Measurements from ENCODE around the gene ALCAM.

The ALCAM gene

GRCh38 chr3:105513886-105514285 lies 147.2 kb downstream of the ALCAM start:
- no peaks in the 10 kb centered on the region for H3K9me3 ChIP-seq (ENCODE audit: control insufficient read depth, insufficient read depth, low read length)
- peaks cover 35% of the 10 kb centered on the region for H3K4me1 ChIP-seq (ENCODE audit: control insufficient read depth, insufficient read depth, low read length)
- no peaks in the 10 kb centered on the region for H3K36me3 ChIP-seq (ENCODE audit: control insufficient read depth, insufficient read depth, low read length)
- H3K27ac ChIP-seq (ENCODE audit: low read depth, low read length): no peak overlapping the region
- no peaks in the 10 kb centered on the region for H3K27me3 ChIP-seq (ENCODE audit: control insufficient read depth, insufficient read depth, low read length)
- H3K9ac ChIP-seq (ENCODE audit: low read depth, low read length): no peak overlapping the region
- no peak overlapping the region for H3K4me3 ChIP-seq (ENCODE audit: low read depth, low read length)

- no peak overlapping the region for H3K9ac ChIP-seq (ENCODE audit: low read depth, low read length)
- no peak overlapping the region for H3K4me3 ChIP-seq (ENCODE audit: low read depth, low read length)
- H3K36me3 ChIP-seq (ENCODE audit: control insufficient read depth, insufficient read depth, low read length): no peaks in the 10 kb centered on the region
- no peak overlapping the region for H3K27ac ChIP-seq (ENCODE audit: low read depth, low read length)
- H3K9me3 ChIP-seq (ENCODE audit: control insufficient read depth, insufficient read depth, low read length): no peaks in the 10 kb centered on the region
- no peaks in the 10 kb centered on the region for H3K27me3 ChIP-seq (ENCODE audit: control insufficient read depth, insufficient read depth, low read length)
- peaks cover 31% of the 10 kb centered on the region for H3K4me1 ChIP-seq (ENCODE audit: control insufficient read depth, insufficient read depth, low read length)
Observed at GRCh38 chr3:105515372-105515771, 148.7 kb downstream of the ALCAM start.

DNA sequence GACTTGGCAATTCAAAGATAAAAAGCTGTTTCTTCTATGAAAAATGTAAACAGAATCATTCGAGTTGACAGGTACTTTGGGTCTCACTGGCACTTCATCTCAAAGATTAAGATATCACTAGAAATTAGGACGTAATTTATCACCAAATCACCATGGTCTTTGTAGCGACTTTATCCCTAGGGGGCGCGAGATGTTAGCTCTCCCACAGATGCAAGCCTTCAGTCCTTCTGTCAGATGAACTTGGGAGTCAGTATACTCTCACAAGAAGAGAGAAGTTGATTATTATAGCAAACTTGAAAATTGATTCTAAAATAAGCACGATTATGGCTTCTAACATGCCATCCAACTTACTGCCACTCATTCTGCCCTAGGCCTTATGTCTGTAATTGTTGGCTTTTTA lies 150.3 kb downstream of the ALCAM start:
- Histone ChIP-seq H3K4me3 (ENCODE audit: low read depth, low read length) (no peak overlapping the region), H3K27ac (ENCODE audit: low read depth, low read length) (no peak overlapping the region), H3K36me3 (ENCODE audit: control insufficient read depth, insufficient read depth, low read length) (no peaks in the 10 kb centered on the region), H3K9me3 (ENCODE audit: control insufficient read depth, insufficient read depth, low read length) (no peaks in the 10 kb centered on the region), H3K27me3 (ENCODE audit: control insufficient read depth, insufficient read depth, low read length) (no peaks in the 10 kb centered on the region), H3K4me1 (ENCODE audit: control insufficient read depth, insufficient read depth, low read length) (peaks cover 20% of the 10 kb centered on the region; the same call in 1 of the 2 replicates), H3K9ac (ENCODE audit: low read depth, low read length) (no peak overlapping the region)

- H3K9me3 ChIP-seq (ENCODE audit: control insufficient read depth, insufficient read depth, low read length): no peaks in the 10 kb centered on the region
- no peak overlapping the region for H3K9ac ChIP-seq (ENCODE audit: low read depth, low read length)
- no peaks in the 10 kb centered on the region for H3K36me3 ChIP-seq (ENCODE audit: control insufficient read depth, insufficient read depth, low read length)
- H3K4me1 ChIP-seq (ENCODE audit: control insufficient read depth, insufficient read depth, low read length): peaks cover 17% of the 10 kb centered on the region; the same call in 1 of the 2 replicates
- no peaks in the 10 kb centered on the region for H3K27me3 ChIP-seq (ENCODE audit: control insufficient read depth, insufficient read depth, low read length)
- H3K27ac ChIP-seq (ENCODE audit: low read depth, low read length): no peak overlapping the region
- H3K4me3 ChIP-seq (ENCODE audit: low read depth, low read length): no peak overlapping the region
Observed at GRCh38 chr3:105518203-105518602, 151.5 kb downstream of the ALCAM start.

DNA sequence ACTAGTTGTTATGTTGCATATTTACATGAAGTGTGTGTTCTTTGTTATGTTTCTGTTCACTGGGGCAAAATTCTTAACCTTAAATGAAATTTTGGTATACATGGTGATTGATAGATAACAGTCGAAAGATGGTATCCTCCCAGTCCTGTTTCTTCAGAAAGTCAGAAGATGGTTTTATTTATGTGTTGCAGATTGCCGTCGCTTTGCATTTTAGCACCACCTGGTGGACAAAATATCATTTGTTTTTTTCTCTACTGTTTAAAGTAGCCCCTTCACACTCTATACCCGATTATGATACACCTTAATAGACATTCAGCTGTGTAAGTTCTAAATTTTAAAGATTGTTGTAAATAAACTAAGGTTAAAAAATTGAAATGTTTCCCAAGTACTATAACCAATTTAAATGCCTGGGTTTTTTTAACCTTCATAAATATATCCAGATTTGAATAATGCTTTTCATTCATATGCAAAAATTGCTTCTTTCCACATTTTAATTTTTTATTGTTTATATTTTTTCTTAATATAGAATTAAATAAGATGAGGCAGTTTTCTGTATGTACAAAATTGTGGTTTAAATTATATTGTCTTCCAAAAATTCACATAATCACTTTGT lies 152.2 kb downstream of the ALCAM start:
- H3K4me3 ChIP-seq (ENCODE audit: low read depth, low read length): no peak overlapping the region
- H3K9ac ChIP-seq (ENCODE audit: low read depth, low read length): no peak overlapping the region
- no peaks in the 10 kb centered on the region for H3K36me3 ChIP-seq (ENCODE audit: control insufficient read depth, insufficient read depth, low read length)
- H3K27me3 ChIP-seq (ENCODE audit: control insufficient read depth, insufficient read depth, low read length): no peaks in the 10 kb centered on the region
- H3K27ac ChIP-seq (ENCODE audit: low read depth, low read length): no peak overlapping the region
- peaks cover 12% of the 10 kb centered on the region; the same call in 1 of the 2 replicates for H3K4me1 ChIP-seq (ENCODE audit: control insufficient read depth, insufficient read depth, low read length)
- no peaks in the 10 kb centered on the region for H3K9me3 ChIP-seq (ENCODE audit: control insufficient read depth, insufficient read depth, low read length)

GRCh38 chr3:105521770-105522169 lies 155.1 kb downstream of the ALCAM start:
- Histone ChIP-seq H3K36me3 (ENCODE audit: control insufficient read depth, insufficient read depth, low read length) (0 out of 2 replicates have a peak, but pooled peaks cover 3% of the 10 kb centered on the region), H3K4me1 (ENCODE audit: control insufficient read depth, insufficient read depth, low read length) (peaks cover 5% of the 10 kb centered on the region; the same call in 1 of the 2 replicates), H3K27ac (ENCODE audit: low read depth, low read length) (no peak overlapping the region), H3K9me3 (ENCODE audit: control insufficient read depth, insufficient read depth, low read length) (no peaks in the 10 kb centered on the region), H3K9ac (ENCODE audit: low read depth, low read length) (no peak overlapping the region), H3K4me3 (ENCODE audit: low read depth, low read length) (no peak overlapping the region), H3K27me3 (ENCODE audit: control insufficient read depth, insufficient read depth, low read length) (no peaks in the 10 kb centered on the region)

GRCh38 chr3:105523501-105523900 lies 156.8 kb downstream of the ALCAM start:
- Histone ChIP-seq H3K27ac (ENCODE audit: low read depth, low read length) (no peak overlapping the region), H3K9me3 (ENCODE audit: control insufficient read depth, insufficient read depth, low read length) (no peaks in the 10 kb centered on the region), H3K9ac (ENCODE audit: low read depth, low read length) (no peak overlapping the region), H3K27me3 (ENCODE audit: control insufficient read depth, insufficient read depth, low read length) (no peaks in the 10 kb centered on the region), H3K36me3 (ENCODE audit: control insufficient read depth, insufficient read depth, low read length) (0 out of 2 replicates have a peak, but pooled peaks cover 3% of the 10 kb centered on the region), H3K4me1 (ENCODE audit: control insufficient read depth, insufficient read depth, low read length) (peaks cover 13% of the 10 kb centered on the region), H3K4me3 (ENCODE audit: low read depth, low read length) (no peak overlapping the region)

GRCh38 chr3:105525531-105525930 lies 158.8 kb downstream of the ALCAM start:
- Histone ChIP-seq H3K27ac (ENCODE audit: low read depth, low read length) (no peak overlapping the region), H3K36me3 (ENCODE audit: control insufficient read depth, insufficient read depth, low read length) (0 out of 2 replicates have a peak, but pooled peaks cover 3% of the 10 kb centered on the region), H3K4me1 (ENCODE audit: control insufficient read depth, insufficient read depth, low read length) (peaks cover 13% of the 10 kb centered on the region)

DNA sequence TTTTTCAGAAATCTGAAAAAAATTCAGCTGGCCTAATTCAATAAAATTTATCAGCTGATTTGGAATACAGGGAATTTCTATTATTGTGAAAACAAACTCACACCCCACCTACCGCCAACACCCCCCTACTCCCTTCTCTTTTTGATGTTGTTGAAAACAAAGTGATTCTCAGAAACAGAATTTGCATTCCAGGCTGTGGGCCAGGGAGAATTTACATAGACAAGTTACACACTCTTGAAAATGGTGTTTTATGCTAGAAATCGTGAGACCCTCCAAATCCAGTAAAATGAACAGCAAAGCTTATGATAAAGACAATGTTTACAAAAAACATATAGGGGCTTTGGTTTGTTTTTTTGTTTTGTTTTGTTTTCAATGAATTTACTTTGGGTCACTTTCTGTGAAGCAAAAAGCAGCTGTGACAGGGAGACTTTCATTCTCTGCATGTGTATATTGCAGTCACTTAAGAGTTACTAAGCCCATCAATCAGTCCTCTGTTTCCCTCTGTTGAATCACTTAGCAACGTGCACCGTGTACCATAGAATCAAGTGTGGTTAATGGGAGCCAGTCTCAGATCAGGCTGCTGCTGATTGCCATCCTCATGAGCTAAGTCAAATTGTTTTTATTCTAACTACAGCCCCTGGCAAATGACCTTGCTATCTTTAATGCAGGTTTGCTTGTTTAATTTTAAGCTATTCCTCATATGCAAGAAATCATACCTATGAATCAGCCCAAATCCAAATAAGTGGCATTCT lies 159.8 kb downstream of the ALCAM start:
- Histone ChIP-seq H3K9me3 (ENCODE audit: control insufficient read depth, insufficient read depth, low read length) (no peaks in the 10 kb centered on the region), H3K4me3 (ENCODE audit: low read depth, low read length) (no peak overlapping the region), H3K4me1 (ENCODE audit: control insufficient read depth, insufficient read depth, low read length) (peaks cover 19% of the 10 kb centered on the region), H3K27ac (ENCODE audit: low read depth, low read length) (no peak overlapping the region), H3K9ac (ENCODE audit: low read depth, low read length) (no peak overlapping the region), H3K36me3 (ENCODE audit: control insufficient read depth, insufficient read depth, low read length) (0 out of 2 replicates have a peak, but pooled peaks cover 3% of the 10 kb centered on the region), H3K27me3 (ENCODE audit: control insufficient read depth, insufficient read depth, low read length) (no peaks in the 10 kb centered on the region)

More at GRCh38 chr3:105525531-105525930, 158.8 kb downstream of the ALCAM start:
- no peak overlapping the region for H3K4me3 ChIP-seq (ENCODE audit: low read depth, low read length)
- no peaks in the 10 kb centered on the region for H3K27me3 ChIP-seq (ENCODE audit: control insufficient read depth, insufficient read depth, low read length)
- H3K9me3 ChIP-seq (ENCODE audit: control insufficient read depth, insufficient read depth, low read length): no peaks in the 10 kb centered on the region
- no peak overlapping the region for H3K9ac ChIP-seq (ENCODE audit: low read depth, low read length)

DNA sequence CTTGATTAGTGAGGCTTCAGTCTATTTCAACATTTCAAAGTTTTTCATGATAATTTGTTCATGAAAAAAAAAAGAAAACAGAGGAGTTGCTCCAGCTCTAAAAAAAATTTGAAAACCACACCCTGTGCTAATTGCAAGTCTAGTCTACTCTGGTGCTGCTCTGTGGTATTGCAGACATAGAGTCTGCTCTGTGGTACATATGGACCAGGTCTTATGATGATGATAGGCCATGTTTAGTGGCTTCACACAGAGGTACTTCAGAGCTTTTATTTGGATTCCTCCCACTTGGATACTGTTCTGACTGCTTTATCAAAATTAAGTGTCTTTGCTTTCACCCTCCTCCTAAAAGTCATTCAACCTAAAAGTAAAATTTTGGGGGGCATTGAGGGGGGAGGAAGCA lies 160.8 kb downstream of the ALCAM start:
- H3K4me1 ChIP-seq (ENCODE audit: control insufficient read depth, insufficient read depth, low read length): peaks cover 19% of the 10 kb centered on the region
- no peak overlapping the region for H3K9ac ChIP-seq (ENCODE audit: low read depth, low read length)
- no peak overlapping the region for H3K4me3 ChIP-seq (ENCODE audit: low read depth, low read length)
- H3K9me3 ChIP-seq (ENCODE audit: control insufficient read depth, insufficient read depth, low read length): no peaks in the 10 kb centered on the region
- H3K27ac ChIP-seq (ENCODE audit: low read depth, low read length): no peak overlapping the region
- H3K27me3 ChIP-seq (ENCODE audit: control insufficient read depth, insufficient read depth, low read length): no peaks in the 10 kb centered on the region
- 0 out of 2 replicates have a peak, but pooled peaks cover 3% of the 10 kb centered on the region for H3K36me3 ChIP-seq (ENCODE audit: control insufficient read depth, insufficient read depth, low read length)

GRCh38 chr3:105527949-105528348 lies 161.2 kb downstream of the ALCAM start:
- no peak overlapping the region for H3K4me3 ChIP-seq (ENCODE audit: low read depth, low read length)
- no peak overlapping the region for H3K27ac ChIP-seq (ENCODE audit: low read depth, low read length)
- H3K36me3 ChIP-seq (ENCODE audit: control insufficient read depth, insufficient read depth, low read length): 0 out of 2 replicates have a peak, but pooled peaks cover 3% of the 10 kb centered on the region
- peaks cover 19% of the 10 kb centered on the region for H3K4me1 ChIP-seq (ENCODE audit: control insufficient read depth, insufficient read depth, low read length)
- H3K9ac ChIP-seq (ENCODE audit: low read depth, low read length): no peak overlapping the region
- H3K27me3 ChIP-seq (ENCODE audit: control insufficient read depth, insufficient read depth, low read length): no peaks in the 10 kb centered on the region
- H3K9me3 ChIP-seq (ENCODE audit: control insufficient read depth, insufficient read depth, low read length): no peaks in the 10 kb centered on the region
